Activated T-helper 1 cell treated with anti-CD3 and anti-CD28 coated beads, Interleukin-2, amount 50 U/mL, for 16 hours (primary cell): ENCODE results near the gene NAPA.

Experiments used
- DNase-seq, 2 donors: peaks; one replicate each; pipeline ENCODE4 v3.0.0-alpha.2; 2020; ENCODE audit warnings: low read depth in 1 of 2, low spot score in 1 of 2

The NAPA gene

GRCh38 chr19:47503130-47503825 lies 11.6 kb downstream of the NAPA start:
- DNase-seq, result no peak

GRCh38 chr19:47499863-47500830 lies 14.7 kb downstream of the NAPA start:
- DNase-seq, result no peak

- DNase-seq, result no peak
These were observed 15.5 kb downstream of the NAPA start for GRCh38 chr19:47499371-47499770.

GRCh38 chr19:47498561-47498960 lies 16.3 kb downstream of the NAPA start:
- DNase-seq, result no peak

- no peak for DNase-seq
These were observed 16.9 kb downstream of the NAPA start for GRCh38 chr19:47497821-47498520.

GRCh38 chr19:47497050-47497766 lies 17.7 kb downstream of the NAPA start:
- no peak for DNase-seq

- no peak for DNase-seq
These were observed 19.1 kb downstream of the NAPA start for GRCh38 chr19:47495478-47496372.

GRCh38 chr19:47494729-47495128 lies 20.1 kb downstream of the NAPA start:
- no peak for DNase-seq

- no peak for DNase-seq
These were observed 20.7 kb downstream of the NAPA start for GRCh38 chr19:47494211-47494547.

GRCh38 chr19:47493378-47494210 lies 21.3 kb downstream of the NAPA start:
- DNase-seq, result no peak

GRCh38 chr19:47492571-47493377 lies 22.1 kb downstream of the NAPA start:
- no peak for DNase-seq

- DNase-seq, result no peak
These were observed 22.7 kb downstream of the NAPA start for GRCh38 chr19:47492137-47492533.

- DNase-seq, result no peak
These were observed 23.3 kb downstream of the NAPA start for GRCh38 chr19:47491358-47492136.

GRCh38 chr19:47490847-47491246 lies 24.0 kb downstream of the NAPA start:
- no peak for DNase-seq

- no peak for DNase-seq
These were observed 24.8 kb downstream of the NAPA start for GRCh38 chr19:47490031-47490430.

- DNase-seq, result no peak
These were observed 25.6 kb downstream of the NAPA start for GRCh38 chr19:47489072-47489914.
